Adrenal gland (tissue), 5 donors: Measurements from ENCODE around the gene HPSE2.

Experiments used
- POLR2A ChIP-seq, 2 donors: fragments of 450-650 bp; IDR thresholded peaks; one replicate each; pipeline ENCODE4 v1.6.1; 2017; ENCODE audit warnings: antibody characterized with exemption in 2 of 2, mild to moderate bottlenecking in 2 of 2, moderate library complexity in 1 of 2
- TF ChIP-seq, protein P1 (sequence below), 6 experiments: fragments of 450-650 bp in 4 of 6; fragments of 200-600 bp in 2 of 6; sonication (generic) in 1 of 6; IDR thresholded peaks; 1 replicate in 5 of 6; 2 replicates in 1 of 6; pipeline versions ENCODE4 v1.5.1 to v1.8.0; 2016 to 2021; ENCODE audit warnings: antibody characterized with exemption in 6 of 6, mild to moderate bottlenecking in 2 of 6, moderate library complexity in 1 of 6
- donor health status: DM: no; HTN: no; CAD: no.

DNA sequence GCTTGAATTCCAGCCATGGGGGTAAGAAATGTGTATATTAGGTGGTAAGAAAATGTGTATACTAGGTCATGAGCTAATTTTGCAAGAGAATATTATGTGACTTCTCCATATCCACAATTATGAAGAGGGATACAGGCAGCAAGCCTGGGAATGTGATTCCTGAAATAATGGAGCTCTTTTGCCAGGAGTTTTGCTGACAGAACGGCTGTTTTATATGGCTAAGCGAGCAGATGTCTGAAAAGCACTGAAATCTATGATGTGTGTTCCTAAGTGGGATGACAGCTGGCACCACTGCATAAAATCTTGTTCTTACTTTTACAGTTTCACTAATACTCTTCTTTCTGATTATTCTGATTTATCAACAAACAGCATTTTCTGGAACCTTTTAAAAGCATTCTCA lies 402.9 kb downstream of the HPSE2 start:
- TF ChIP-seq, protein P1, sequence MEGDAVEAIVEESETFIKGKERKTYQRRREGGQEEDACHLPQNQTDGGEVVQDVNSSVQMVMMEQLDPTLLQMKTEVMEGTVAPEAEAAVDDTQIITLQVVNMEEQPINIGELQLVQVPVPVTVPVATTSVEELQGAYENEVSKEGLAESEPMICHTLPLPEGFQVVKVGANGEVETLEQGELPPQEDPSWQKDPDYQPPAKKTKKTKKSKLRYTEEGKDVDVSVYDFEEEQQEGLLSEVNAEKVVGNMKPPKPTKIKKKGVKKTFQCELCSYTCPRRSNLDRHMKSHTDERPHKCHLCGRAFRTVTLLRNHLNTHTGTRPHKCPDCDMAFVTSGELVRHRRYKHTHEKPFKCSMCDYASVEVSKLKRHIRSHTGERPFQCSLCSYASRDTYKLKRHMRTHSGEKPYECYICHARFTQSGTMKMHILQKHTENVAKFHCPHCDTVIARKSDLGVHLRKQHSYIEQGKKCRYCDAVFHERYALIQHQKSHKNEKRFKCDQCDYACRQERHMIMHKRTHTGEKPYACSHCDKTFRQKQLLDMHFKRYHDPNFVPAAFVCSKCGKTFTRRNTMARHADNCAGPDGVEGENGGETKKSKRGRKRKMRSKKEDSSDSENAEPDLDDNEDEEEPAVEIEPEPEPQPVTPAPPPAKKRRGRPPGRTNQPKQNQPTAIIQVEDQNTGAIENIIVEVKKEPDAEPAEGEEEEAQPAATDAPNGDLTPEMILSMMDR (IDR thresholded peaks at IDR 0.05): no peak
- TF ChIP-seq POLR2A (IDR thresholded peaks at IDR 0.05): no peak
